HG02588 (cell line): ENCODE measurements around the gene ABCF2.

Experiments
- ATAC-seq: cut with Tn5 transposase; IDR thresholded peaks from one replicate; pipeline ENCODE4 v1.9.1; 2021; ENCODE audit warnings: mild to moderate bottlenecking, moderate library complexity; ENCODE audit not compliant: unreplicated experiment

The ABCF2 gene

GRCh38 chr7:151175047-151175792, 51.8 kb downstream of the ABCF2 start:
- no peak for ATAC-seq

GRCh38 chr7:151174246-151175046, 52.6 kb downstream of the ABCF2 start:
- no peak for ATAC-seq

GRCh38 chr7:151173386-151174245, 53.4 kb downstream of the ABCF2 start:
- no peak for ATAC-seq

GRCh38 chr7:151172273-151173141, 54.5 kb downstream of the ABCF2 start:
- peak; percentile 67 for ATAC-seq

GRCh38 chr7:151168787-151169162, 58.2 kb downstream of the ABCF2 start:
- ATAC-seq: no peak

GRCh38 chr7:151168003-151168786, 58.8 kb downstream of the ABCF2 start:
- no peak for ATAC-seq

GRCh38 chr7:151167197-151167961, 59.6 kb downstream of the ABCF2 start, which contains the start of gene GBX1:
TSS of gene GBX1 (minus strand) at chr7:151167694. CDS start at chr7:151167548, 146 bp downstream.
- ATAC-seq: no peak

GRCh38 chr7:151166629-151167196, 60.3 kb downstream of the ABCF2 start:
- ATAC-seq: no peak
